A549 (cell line): ENCODE results near the gene KLHL29.

Experiments
- CTCF ChIP-seq: fragments of >200 bp; sonication (Bioruptor Twin); formaldehyde crosslinking; IDR thresholded peaks from 3 replicates; pipeline ENCODE4 v1.5.1; 2016
- ELK1 ChIP-seq: fragments of 150-350 bp; IDR thresholded peaks from 2 replicates; pipeline ENCODE4 v1.6.1; 2014; ENCODE audit warnings: low read depth, mild to moderate bottlenecking, low read length
- HDAC2 ChIP-seq: fragments of 200-600 bp; sonication (generic); IDR thresholded peaks from 2 replicates; pipeline ENCODE4 v1.6.1; 2016
- MAZ ChIP-seq: fragments of 150-350 bp; IDR thresholded peaks from 2 replicates; pipeline ENCODE4 v1.6.1; 2014; ENCODE audit warnings: antibody characterized with exemption, low read depth, low read length, borderline replicate concordance
- SMC3 ChIP-seq: fragments of >200 bp; sonication (Bioruptor Twin); formaldehyde crosslinking; IDR thresholded peaks from 3 replicates; pipeline ENCODE4 v1.6.1; 2018; ENCODE audit warnings: inconsistent platforms
- TF ChIP-seq, protein P1 (sequence below): IDR thresholded peaks from 2 replicates; pipeline ENCODE4 v1.6.1; 2012
- TF ChIP-seq, protein P2 (sequence below): fragments of 200-600 bp; sonication (generic); IDR thresholded peaks from 2 replicates; pipeline ENCODE4 v1.6.1; 2016; ENCODE audit warnings: antibody characterized with exemption, mild to moderate bottlenecking, moderate library complexity

DNA sequence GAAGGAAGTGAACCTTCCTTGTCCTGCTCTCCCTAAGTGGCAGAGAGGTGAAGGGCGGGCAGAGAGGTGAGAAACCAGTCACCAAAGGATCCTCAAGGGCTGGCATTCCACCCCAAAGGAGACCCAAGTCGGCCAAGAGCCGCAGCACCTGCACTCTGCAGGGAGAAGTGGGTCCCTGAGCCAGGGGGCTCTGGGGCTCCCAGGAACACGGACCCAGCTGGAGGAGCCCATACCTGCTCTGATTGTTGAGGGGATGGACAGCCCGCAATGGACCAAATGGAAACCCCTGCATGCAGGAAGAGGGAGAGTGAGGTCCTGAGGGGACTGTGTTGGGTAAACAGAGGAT is 308.6 kb downstream of the KLHL29 start:
- TF ChIP-seq CTCF (no peak), HDAC2 (no peak), SMC3 (no peak), MAZ (no peak), ELK1 (no peak)
- TF ChIP-seq, protein P1, sequence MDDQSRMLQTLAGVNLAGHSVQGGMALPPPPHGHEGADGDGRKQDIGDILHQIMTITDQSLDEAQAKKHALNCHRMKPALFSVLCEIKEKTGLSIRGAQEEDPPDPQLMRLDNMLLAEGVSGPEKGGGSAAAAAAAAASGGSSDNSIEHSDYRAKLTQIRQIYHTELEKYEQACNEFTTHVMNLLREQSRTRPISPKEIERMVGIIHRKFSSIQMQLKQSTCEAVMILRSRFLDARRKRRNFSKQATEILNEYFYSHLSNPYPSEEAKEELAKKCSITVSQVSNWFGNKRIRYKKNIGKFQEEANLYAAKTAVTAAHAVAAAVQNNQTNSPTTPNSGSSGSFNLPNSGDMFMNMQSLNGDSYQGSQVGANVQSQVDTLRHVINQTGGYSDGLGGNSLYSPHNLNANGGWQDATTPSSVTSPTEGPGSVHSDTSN: no peak
- TF ChIP-seq, protein P2, sequence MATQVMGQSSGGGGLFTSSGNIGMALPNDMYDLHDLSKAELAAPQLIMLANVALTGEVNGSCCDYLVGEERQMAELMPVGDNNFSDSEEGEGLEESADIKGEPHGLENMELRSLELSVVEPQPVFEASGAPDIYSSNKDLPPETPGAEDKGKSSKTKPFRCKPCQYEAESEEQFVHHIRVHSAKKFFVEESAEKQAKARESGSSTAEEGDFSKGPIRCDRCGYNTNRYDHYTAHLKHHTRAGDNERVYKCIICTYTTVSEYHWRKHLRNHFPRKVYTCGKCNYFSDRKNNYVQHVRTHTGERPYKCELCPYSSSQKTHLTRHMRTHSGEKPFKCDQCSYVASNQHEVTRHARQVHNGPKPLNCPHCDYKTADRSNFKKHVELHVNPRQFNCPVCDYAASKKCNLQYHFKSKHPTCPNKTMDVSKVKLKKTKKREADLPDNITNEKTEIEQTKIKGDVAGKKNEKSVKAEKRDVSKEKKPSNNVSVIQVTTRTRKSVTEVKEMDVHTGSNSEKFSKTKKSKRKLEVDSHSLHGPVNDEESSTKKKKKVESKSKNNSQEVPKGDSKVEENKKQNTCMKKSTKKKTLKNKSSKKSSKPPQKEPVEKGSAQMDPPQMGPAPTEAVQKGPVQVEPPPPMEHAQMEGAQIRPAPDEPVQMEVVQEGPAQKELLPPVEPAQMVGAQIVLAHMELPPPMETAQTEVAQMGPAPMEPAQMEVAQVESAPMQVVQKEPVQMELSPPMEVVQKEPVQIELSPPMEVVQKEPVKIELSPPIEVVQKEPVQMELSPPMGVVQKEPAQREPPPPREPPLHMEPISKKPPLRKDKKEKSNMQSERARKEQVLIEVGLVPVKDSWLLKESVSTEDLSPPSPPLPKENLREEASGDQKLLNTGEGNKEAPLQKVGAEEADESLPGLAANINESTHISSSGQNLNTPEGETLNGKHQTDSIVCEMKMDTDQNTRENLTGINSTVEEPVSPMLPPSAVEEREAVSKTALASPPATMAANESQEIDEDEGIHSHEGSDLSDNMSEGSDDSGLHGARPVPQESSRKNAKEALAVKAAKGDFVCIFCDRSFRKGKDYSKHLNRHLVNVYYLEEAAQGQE: no peak
